Upper lobe of left lung (tissue), 6 donors: ENCODE results near the gene ACTR5. TPM values are rescaled to one million over a fixed set of nuclear protein-coding genes. Genes with fewer than 3 reads are reported as not detected.

ENCODE experiments used
- ATAC-seq, 2 donors: fragments of 200-7000 bp; cut with Tn5 transposase; one replicate each; pipeline ENCODE4 v1.9.1; 2022; ENCODE audit warnings: mild to moderate bottlenecking in 2 of 2, moderate library complexity in 2 of 2; ENCODE audit not compliant: low FRiP score in 2 of 2
- DNase-seq, 2 donors: peaks; one replicate each; pipeline ENCODE4 v3.0.0-alpha.2; 2019 to 2020
- H3K27ac ChIP-seq, 4 donors: fragments of 200-600 bp; sonication (generic); one replicate each; pipeline ENCODE4 v1.5.1; 2016 to 2019
- H3K27me3 ChIP-seq, 4 donors: fragments of 200-600 bp; sonication (generic); one replicate each; pipeline ENCODE4 v1.5.1; 2017 to 2019
- H3K36me3 ChIP-seq, 4 donors: fragments of 200-600 bp; sonication (generic); one replicate each; pipeline ENCODE4 v1.5.1; 2016 to 2019
- H3K4me1 ChIP-seq, 4 donors: fragments of 200-600 bp; sonication (generic); one replicate each; pipeline ENCODE4 v1.5.1; 2018 to 2019
- H3K4me3 ChIP-seq, 4 donors: fragments of 200-600 bp; sonication (generic); one replicate each; pipeline ENCODE4 v1.5.1; 2017 to 2019; ENCODE audit warnings: mild to moderate bottlenecking in 2 of 4, moderate library complexity in 1 of 4
- H3K9me3 ChIP-seq, 4 donors: fragments of 200-600 bp; sonication (generic); one replicate each; pipeline ENCODE4 v1.5.1; 2018 to 2019
- CTCF ChIP-seq, 6 experiments: fragments of 450-650 bp in 4 of 6; fragments of 200-600 bp in 2 of 6; sonication (generic) in 2 of 6; IDR thresholded peaks; one replicate each; pipeline ENCODE4 v1.5.1; 2016 to 2019; ENCODE audit warnings: antibody characterized with exemption in 6 of 6
- EP300 ChIP-seq, 4 donors: sonication (generic); formaldehyde crosslinking; IDR thresholded peaks; one replicate each; pipeline ENCODE4 v1.5.1; 2017; ENCODE audit warnings: antibody characterized with exemption in 4 of 4, control low read depth in 2 of 4
- POLR2A ChIP-seq, 4 donors: fragments of 450-650 bp; IDR thresholded peaks; one replicate each; pipeline ENCODE4 v1.5.1; 2016 to 2017; ENCODE audit warnings: antibody characterized with exemption in 4 of 4, mild to moderate bottlenecking in 2 of 4
- POLR2AphosphoS5 ChIP-seq, 2 donors: sonication (generic); formaldehyde crosslinking; IDR thresholded peaks; one replicate each; pipeline ENCODE4 v1.5.1; 2017; ENCODE audit warnings: antibody characterized with exemption in 2 of 2
- WGBS, 2 donors: methylation state at CpG; one replicate each; pipeline ENCODE4 v1.1.5; 2017 to 2018; 5-methylcytosine and 5-hydroxymethylcytosine counted together
- total RNA-seq, 6 donors: library from RNA; depleted of rRNA in 4 of 6; stranded (reverse); fragments of >200 nt in 4 of 6; gene quantifications; one replicate each; pipeline versions ENCODE4 v1.1.0 to v1.2.1, GENCODE V29; 2016 to 2021
- donor health status: DM: no; HTN: no; CAD: no; lungs with moderate emphysema.
- donor health status: DM: no; HTN: yes; CAD: no; lungs with severe emphysema.

ACTR5 gene
- total RNA-seq, 6 donors from 2014 or later, result 7.2 to 23.0 (median 8.8) TPM

DNA sequence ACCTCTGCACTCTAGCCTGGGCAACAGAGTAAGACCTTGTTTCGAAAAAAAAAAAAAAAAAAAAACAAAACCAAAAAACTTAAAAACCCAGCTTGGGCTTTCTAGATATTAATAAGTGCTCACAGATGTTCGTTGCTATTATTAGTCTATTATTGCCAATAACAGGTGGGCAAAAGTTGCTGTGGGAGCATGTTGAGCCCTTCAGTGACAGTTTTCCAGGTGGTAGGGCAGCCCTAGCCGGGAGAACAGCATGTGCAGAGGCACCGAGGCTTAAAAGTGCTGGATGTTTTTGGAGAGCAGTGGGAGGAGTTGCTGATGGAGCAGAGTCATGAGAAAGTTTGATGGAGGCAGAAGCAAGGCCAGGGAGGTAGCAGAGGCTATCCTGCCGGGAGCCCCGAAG is 61.7 kb downstream of the ACTR5 start:
- Histone ChIP-seq H3K4me3 (no peak overlapping the region), H3K9me3 (no peaks in the 10 kb centered on the region), H3K4me1 (peaks cover 30 to 62% (median 36%) of the 10 kb centered on the region in 4 donors), H3K27me3 (peaks cover 0 to 20% (median 14%) of the 10 kb centered on the region in 4 donors), H3K27ac (no peak overlapping the region), H3K36me3 (no peaks in the 10 kb centered on the region)
- TF ChIP-seq EP300 (IDR thresholded peaks at IDR 0.05) (no peak), CTCF (IDR thresholded peaks at IDR 0.05) (no peak), POLR2AphosphoS5 (IDR thresholded peaks at IDR 0.05) (no peak), POLR2A (IDR thresholded peaks at IDR 0.05) (no peak)
- no peak for DNase-seq
- no peak for ATAC-seq
- 67 to 71% methylated on average over 6 of the region's 6 CpGs for WGBS, 2 donors

GRCh38 chr20:38810926-38811630 is 62.8 kb downstream of the ACTR5 start:
- no peak for ATAC-seq

DNA sequence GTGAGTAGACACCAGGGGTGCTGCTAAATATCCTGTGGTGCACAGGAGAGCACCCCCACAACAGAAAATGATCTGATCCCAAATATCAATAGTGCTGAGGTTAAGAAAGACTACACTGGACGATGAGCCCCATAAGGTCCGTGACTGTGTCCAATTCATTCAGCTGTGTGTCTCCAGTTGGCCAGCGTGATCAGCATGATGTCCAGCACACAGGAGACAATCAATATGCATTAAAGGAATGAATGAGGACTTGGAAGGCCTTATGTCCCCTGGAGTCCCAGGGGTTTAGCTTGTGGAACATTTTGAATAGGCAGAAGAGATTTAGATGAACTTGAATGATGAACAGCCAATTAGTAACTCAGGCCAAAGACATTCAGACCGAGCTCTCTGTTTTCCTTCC is 63.5 kb downstream of the ACTR5 start:
- 73 to 80% methylated on average over 4 of the region's 4 CpGs for WGBS, 2 donors
- TF ChIP-seq POLR2AphosphoS5 (IDR thresholded peaks at IDR 0.05) (no peak), CTCF (IDR thresholded peaks at IDR 0.05) (no peak), POLR2A (IDR thresholded peaks at IDR 0.05) (no peak), EP300 (IDR thresholded peaks at IDR 0.05) (no peak)
- Histone ChIP-seq H3K9me3 (no peaks in the 10 kb centered on the region), H3K27me3 (peaks cover 0 to 3% (median 2%) of the 10 kb centered on the region in 4 donors), H3K4me1 (peaks cover 12 to 44% (median 21%) of the 10 kb centered on the region in 4 donors), H3K27ac (peak overlapping the region in 2 of 4 donors; percentile 42 to 61), H3K4me3 (no peak overlapping the region), H3K36me3 (no peaks in the 10 kb centered on the region)
- no peak for ATAC-seq
- DNase-seq, result no peak

More at GRCh38 chr20:38810926-38811630, 62.8 kb downstream of the ACTR5 start:
- DNase-seq, result no peak
- Histone ChIP-seq H3K27me3 (peaks cover 0 to 10% (median 8%) of the 10 kb centered on the region in 4 donors), H3K9me3 (no peaks in the 10 kb centered on the region), H3K27ac (peak overlapping the region in 1 of 4 donors; percentile 61), H3K4me3 (no peak overlapping the region), H3K4me1 (peaks cover 19 to 51% (median 28%) of the 10 kb centered on the region in 4 donors), H3K36me3 (no peaks in the 10 kb centered on the region)
- WGBS, 2 donors, result 82 to 95% methylated on average over 4 of the region's 4 CpGs
- no peak for TF ChIP-seq POLR2A (IDR thresholded peaks at IDR 0.05)
- TF ChIP-seq POLR2AphosphoS5 (IDR thresholded peaks at IDR 0.05), result no peak
- no peak for TF ChIP-seq CTCF (IDR thresholded peaks at IDR 0.05)
- no peak for TF ChIP-seq EP300 (IDR thresholded peaks at IDR 0.05)

DNA sequence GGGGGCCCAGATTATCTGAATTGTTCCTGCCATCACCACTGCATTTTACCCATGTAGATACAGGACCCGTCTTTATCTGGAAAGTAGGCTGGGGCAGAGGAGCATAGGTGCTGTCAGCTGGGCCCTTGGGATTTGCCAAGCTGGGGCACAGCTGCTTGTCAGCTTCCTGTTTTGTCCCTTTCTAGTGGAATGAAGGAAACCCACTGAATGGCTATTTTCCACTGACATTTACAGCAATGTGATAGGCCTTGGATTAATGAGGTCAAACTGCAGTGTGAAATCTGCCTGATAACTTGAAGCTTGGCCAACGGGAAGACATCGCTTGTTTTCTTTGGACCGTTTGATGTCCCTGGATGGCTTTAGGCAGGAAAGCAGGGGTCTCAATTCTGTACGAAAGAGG is 63.9 kb downstream of the ACTR5 start:
- no peak overlapping the region for H3K4me3 ChIP-seq
- no peaks in the 10 kb centered on the region for H3K9me3 ChIP-seq
- H3K36me3 ChIP-seq, result no peaks in the 10 kb centered on the region
- peak overlapping the region in 2 of 4 donors; percentile 42 to 61 for H3K27ac ChIP-seq
- WGBS, 2 donors, result 49 to 54% methylated on average over 5 of the region's 5 CpGs
- DNase-seq (no peak), ATAC-seq (no peak)
- H3K4me1 ChIP-seq, result peaks cover 10 to 40% (median 17%) of the 10 kb centered on the region in 4 donors
- TF ChIP-seq EP300 (IDR thresholded peaks at IDR 0.05), result no peak
- no peak for TF ChIP-seq POLR2A (IDR thresholded peaks at IDR 0.05)
- no peak for TF ChIP-seq POLR2AphosphoS5 (IDR thresholded peaks at IDR 0.05)
- TF ChIP-seq CTCF (IDR thresholded peaks at IDR 0.05), result no peak
- H3K27me3 ChIP-seq, result peaks cover 0 to 2% (median 0%) of the 10 kb centered on the region in 4 donors
